Panc1 (cell line): Measurements from ENCODE around the gene C4orf50. TPM values are rescaled to one million over a fixed set of nuclear protein-coding genes. Genes with fewer than 3 reads are reported as not detected.

ENCODE experiments used
- ATAC-seq: fragments of 200-7000 bp; cut with Tn5 transposase; 2 replicates; pipeline ENCODE4 v1.9.1; 2020; ENCODE audit warnings: mild to moderate bottlenecking, moderate library complexity
- BruUV-seq: library from RNA; stranded (reverse); fragments of 400-500 nt; replicated peaks from 2 replicates; lab custom pipeline; 2021; lab: Mats Ljungman, UMichigan
- CTCF ChIA-PET: fragments of 300-600 bp; sonication (Branson Sonifier 250); formaldehyde crosslinking; loops from one replicate; lab custom pipeline; 2022; ENCODE audit warnings: antibody characterized with exemption; lab: Charles Lee
- POLR2A ChIA-PET: fragments of 300-600 bp; sonication (Branson Sonifier 250); formaldehyde crosslinking; loops from one replicate; lab custom pipeline; 2022; ENCODE audit warnings: antibody characterized with exemption; lab: Charles Lee
- DNase-seq: peaks from one replicate; pipeline ENCODE4 v3.0.0-alpha.2; 2010; ENCODE audit warnings: low read depth, low spot score
- H3K27ac ChIP-seq: 2 replicates; pipeline ENCODE4 v1.5.1; 2011; ENCODE audit warnings: mild to moderate bottlenecking, low read length, inconsistent platforms
- H3K27me3 ChIP-seq: fragments of 200-500 bp; sonication (Bioruptor generic); 2 replicates; pipeline ENCODE4 v1.6.0; 2014; ENCODE audit warnings: low read length, inconsistent platforms; ENCODE audit not compliant: control insufficient read depth, insufficient read depth
- H3K36me3 ChIP-seq: fragments of 200-500 bp; sonication (Bioruptor generic); 2 replicates; pipeline ENCODE4 v1.5.1; 2014; ENCODE audit warnings: inconsistent platforms, mild to moderate bottlenecking, low read length, moderate library complexity; ENCODE audit not compliant: control insufficient read depth, insufficient read depth
- H3K4me1 ChIP-seq: 2 replicates; pipeline ENCODE4 v1.5.1; 2011; ENCODE audit warnings: inconsistent platforms, mild to moderate bottlenecking, low read length, moderate library complexity; ENCODE audit not compliant: control insufficient read depth, insufficient read depth
- H3K4me3 ChIP-seq, 2 experiments: 2 replicates each; pipeline ENCODE4 v1.5.1; 2011 to 2012; ENCODE audit warnings: low read depth in 2 of 2, low read length in 2 of 2, mild to moderate bottlenecking in 2 of 2, inconsistent platforms in 1 of 2, moderate library complexity in 1 of 2
- H3K9me3 ChIP-seq: fragments of 200-500 bp; sonication (Bioruptor generic); 2 replicates; pipeline ENCODE4 v1.5.1; 2014; ENCODE audit warnings: low read depth, mild to moderate bottlenecking, inconsistent platforms, low read length, moderate library complexity; ENCODE audit not compliant: control insufficient read depth, insufficient read depth
- CTCF ChIP-seq: fragments of 450-650 bp; IDR thresholded peaks from 2 replicates; pipeline ENCODE4 v1.5.1; 2017; ENCODE audit warnings: mild to moderate bottlenecking
- POLR2AphosphoS5 ChIP-seq: IDR thresholded peaks from 2 replicates; pipeline ENCODE4 v1.6.1; 2012; ENCODE audit warnings: mild to moderate bottlenecking, low read depth, low read length, moderate library complexity
- REST ChIP-seq, 2 experiments: IDR thresholded peaks; 2 replicates each; pipeline ENCODE4 v1.6.1; 2011 to 2012; ENCODE audit warnings: low read depth in 2 of 2, control low read depth in 1 of 2, low read length in 1 of 2, mild to moderate bottlenecking in 1 of 2, moderate library complexity in 1 of 2; ENCODE audit not compliant: insufficient read depth in 1 of 2
- SIN3A ChIP-seq: IDR thresholded peaks from 2 replicates; pipeline ENCODE4 v1.6.1; 2012; ENCODE audit warnings: low read depth, mild to moderate bottlenecking, low read length, moderate library complexity, borderline replicate concordance; ENCODE audit not compliant: insufficient read depth
- TCF7L2 ChIP-seq: IDR thresholded peaks from 2 replicates; pipeline ENCODE4 v1.6.1; 2011; ENCODE audit warnings: mild to moderate bottlenecking, low read depth, low read length, inconsistent platforms
- in situ Hi-C: cut with HindIII; loops from 2 replicates; pipeline ENCODE4 v1.10.0; 2016; ENCODE audit warnings: low sequenced_read_pairs, low pct_unique_long_range_greater_than_20kb
- intact Hi-C: fragments of 100-400 bp; cut with micrococcal nuclease; formaldehyde crosslinking; loops from one replicate; pipeline ENCODE4 v1.10.0; 2022; ENCODE audit not compliant: unreplicated experiment
- total RNA-seq: library from RNA; stranded (reverse); gene quantifications from one replicate; pipeline ENCODE4 v1.2.1, GENCODE V29; 2021; ENCODE audit not compliant: unreplicated experiment

Gene C4orf50
- total RNA-seq, 1 experiment from 2014 or later, result under 0.01 TPM

- no peaks in the 10 kb centered on the region; the same call in 1 of the 2 replicates for H3K4me1 ChIP-seq
- CTCF ChIA-PET, result no interaction called here
- H3K27me3 ChIP-seq, result no peaks in the 10 kb centered on the region; the same call in 1 of the 2 replicates
- H3K9me3 ChIP-seq, result no peaks in the 10 kb centered on the region
- no TSS peak for BruUV-seq
- no peak overlapping the region for H3K4me3 ChIP-seq
- POLR2A ChIA-PET, result interaction anchor here (0.7 kb wide), 1 partner anchor 458 kb away, joined by 4 read pairs; no protein-coding TSS in a partner anchor
- DNase-seq (no peak), ATAC-seq (no peak)
- no peaks in the 10 kb centered on the region for H3K36me3 ChIP-seq
- H3K27ac ChIP-seq, result no peak overlapping the region
- in situ Hi-C loops (no loop called here), intact Hi-C loops (no loop called here)
- TF ChIP-seq CTCF (no peak), POLR2AphosphoS5 (no peak), TCF7L2 (no peak), REST (IDR thresholded peaks at IDR 0.05; ENCODE audit: insufficient read depth in 1 of 2, low read depth in 2 of 2, low read length in 1 of 2) (no peak), SIN3A (no peak)
Measured at GRCh38 chr4:5962416-5962815, 55.8 kb downstream of the C4orf50 start.

GRCh38 chr4:5960252-5960880 is 57.9 kb downstream of the C4orf50 start:
- TF ChIP-seq CTCF, result no peak
- no peak for TF ChIP-seq TCF7L2
- no peak for TF ChIP-seq REST (IDR thresholded peaks at IDR 0.05; ENCODE audit: insufficient read depth in 1 of 2, low read depth in 2 of 2, low read length in 1 of 2)
- no peak for TF ChIP-seq POLR2AphosphoS5
- TF ChIP-seq SIN3A, result no peak
- no TSS peak for BruUV-seq
- Histone ChIP-seq H3K36me3 (no peaks in the 10 kb centered on the region), H3K27ac (no peak overlapping the region), H3K9me3 (no peaks in the 10 kb centered on the region), H3K4me3 (no peak overlapping the region), H3K27me3 (no peaks in the 10 kb centered on the region; the same call in 1 of the 2 replicates), H3K4me1 (no peaks in the 10 kb centered on the region; the same call in 1 of the 2 replicates)
- intact Hi-C loops (no loop called here), in situ Hi-C loops (no loop called here)
- ChIA-PET CTCF (no interaction called here), POLR2A (no interaction called here)
- DNase-seq, result no peak
- no peak for ATAC-seq
